Esophagus muscularis mucosa (tissue), 4 donors: Measurements from ENCODE around the gene APOBEC3A.

Experiments used
- EP300 ChIP-seq: sonication (generic); formaldehyde crosslinking; IDR thresholded peaks from one replicate; pipeline ENCODE4 v1.6.1; 2017; ENCODE audit warnings: antibody characterized with exemption
- POLR2A ChIP-seq: fragments of 450-650 bp; IDR thresholded peaks from one replicate; pipeline ENCODE4 v1.6.1; 2017; ENCODE audit warnings: antibody characterized with exemption, moderate library complexity, mild to moderate bottlenecking, low read depth
- POLR2AphosphoS5 ChIP-seq, 2 donors: sonication (generic); formaldehyde crosslinking; IDR thresholded peaks; one replicate each; pipeline ENCODE4 v1.6.1; 2017; ENCODE audit warnings: antibody characterized with exemption in 2 of 2
- TF ChIP-seq, protein P1 (sequence below), 3 experiments: fragments of 200-600 bp in 2 of 3; fragments of 450-650 bp in 1 of 3; sonication (generic) in 2 of 3; IDR thresholded peaks; one replicate each; pipeline ENCODE4 v1.5.1; 2017 to 2019; ENCODE audit warnings: antibody characterized with exemption in 3 of 3, mild to moderate bottlenecking in 2 of 3, moderate library complexity in 1 of 3

- TF ChIP-seq, protein P1, sequence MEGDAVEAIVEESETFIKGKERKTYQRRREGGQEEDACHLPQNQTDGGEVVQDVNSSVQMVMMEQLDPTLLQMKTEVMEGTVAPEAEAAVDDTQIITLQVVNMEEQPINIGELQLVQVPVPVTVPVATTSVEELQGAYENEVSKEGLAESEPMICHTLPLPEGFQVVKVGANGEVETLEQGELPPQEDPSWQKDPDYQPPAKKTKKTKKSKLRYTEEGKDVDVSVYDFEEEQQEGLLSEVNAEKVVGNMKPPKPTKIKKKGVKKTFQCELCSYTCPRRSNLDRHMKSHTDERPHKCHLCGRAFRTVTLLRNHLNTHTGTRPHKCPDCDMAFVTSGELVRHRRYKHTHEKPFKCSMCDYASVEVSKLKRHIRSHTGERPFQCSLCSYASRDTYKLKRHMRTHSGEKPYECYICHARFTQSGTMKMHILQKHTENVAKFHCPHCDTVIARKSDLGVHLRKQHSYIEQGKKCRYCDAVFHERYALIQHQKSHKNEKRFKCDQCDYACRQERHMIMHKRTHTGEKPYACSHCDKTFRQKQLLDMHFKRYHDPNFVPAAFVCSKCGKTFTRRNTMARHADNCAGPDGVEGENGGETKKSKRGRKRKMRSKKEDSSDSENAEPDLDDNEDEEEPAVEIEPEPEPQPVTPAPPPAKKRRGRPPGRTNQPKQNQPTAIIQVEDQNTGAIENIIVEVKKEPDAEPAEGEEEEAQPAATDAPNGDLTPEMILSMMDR (IDR thresholded peaks at IDR 0.05) = peak in 1 of 3 experiments; percentile 80
- TF ChIP-seq POLR2AphosphoS5 (IDR thresholded peaks at IDR 0.05) (no peak), EP300 (no peak), POLR2A (no peak)
Observed at GRCh38 chr22:38973289-38974169, 16.1 kb downstream of the APOBEC3A start.
